SJCRH30 (cell line): Measurements from ENCODE around the gene GPR152. TPM values are rescaled to one million over a fixed set of nuclear protein-coding genes. Genes with fewer than 3 reads are reported as not detected.

Experiments
- DNase-seq, 2 experiments: peaks; one replicate each; pipeline ENCODE4 v3.0.0-alpha.2; 2015 to 2020
- H3K27ac ChIP-seq: fragments of 250-450 bp; sonication (Bioruptor Pico); 2 replicates; pipeline ENCODE4 v1.5.1; 2020; ENCODE audit warnings: mild to moderate bottlenecking, moderate library complexity
- H3K27me3 ChIP-seq: fragments of 250-450 bp; sonication (Bioruptor Pico); 2 replicates; pipeline ENCODE4 v1.5.1; 2020; ENCODE audit warnings: mild to moderate bottlenecking, moderate library complexity
- H3K36me3 ChIP-seq: fragments of 250-450 bp; sonication (Bioruptor Pico); 2 replicates; pipeline ENCODE4 v1.5.1; 2020; ENCODE audit warnings: mild to moderate bottlenecking, moderate library complexity
- H3K4me1 ChIP-seq: fragments of 250-450 bp; sonication (Bioruptor Pico); 2 replicates; pipeline ENCODE4 v1.5.1; 2020; ENCODE audit warnings: mild to moderate bottlenecking, moderate library complexity
- H3K4me3 ChIP-seq: fragments of 250-450 bp; sonication (Bioruptor Pico); 2 replicates; pipeline ENCODE4 v1.5.1; 2020; ENCODE audit warnings: mild to moderate bottlenecking, moderate library complexity
- H3K9me3 ChIP-seq: fragments of 250-450 bp; sonication (Bioruptor Pico); replicated peaks from 2 replicates; pipeline ENCODE4 v1.5.1; 2020; ENCODE audit warnings: mild to moderate bottlenecking, moderate library complexity
- total RNA-seq: library from RNA; depleted of rRNA; stranded (reverse); fragments of >200 nt; shearing (Covaris generic); gene quantifications from 2 replicates; pipeline ENCODE4 v1.2.3, GENCODE V29; 2014

The GPR152 gene
- total RNA-seq, 1 experiment from 2014 or later: not detected

GRCh38 chr11:67463680-67464410, 11.3 kb upstream of the GPR152 start:
- H3K36me3 ChIP-seq: no peaks in the 10 kb centered on the region
- H3K27me3 ChIP-seq: no peaks in the 10 kb centered on the region
- no peak overlapping the region for H3K4me3 ChIP-seq
- no peak for DNase-seq
- H3K27ac ChIP-seq: no peak overlapping the region
- no peaks in the 10 kb centered on the region for H3K4me1 ChIP-seq
- no peaks in the 10 kb centered on the region for H3K9me3 ChIP-seq

DNA sequence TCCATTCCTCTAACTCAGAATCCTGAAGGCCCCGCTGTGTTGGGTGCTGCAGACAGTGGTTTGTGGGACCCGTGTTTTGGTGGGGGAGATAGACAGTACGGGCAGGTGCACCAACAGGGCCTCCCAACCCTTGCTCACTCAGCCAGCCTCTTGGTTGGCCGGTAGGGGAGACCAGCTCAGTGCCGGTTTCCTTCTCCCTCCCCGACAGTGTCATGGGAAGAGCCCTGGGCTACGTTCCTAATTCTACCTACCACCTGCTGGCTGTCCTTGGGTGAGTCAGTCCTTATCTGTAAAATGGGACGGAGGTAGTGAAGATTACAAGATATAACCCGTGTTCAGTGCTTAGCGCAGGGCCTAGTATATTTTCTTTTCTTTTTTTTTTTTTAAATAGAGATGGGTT, 10.7 kb upstream of the GPR152 start:
- Histone ChIP-seq H3K36me3 (no peaks in the 10 kb centered on the region), H3K9me3 (no peaks in the 10 kb centered on the region), H3K4me3 (no peak overlapping the region), H3K27me3 (no peaks in the 10 kb centered on the region), H3K4me1 (no peaks in the 10 kb centered on the region), H3K27ac (no peak overlapping the region)
- DNase-seq: no peak

DNA sequence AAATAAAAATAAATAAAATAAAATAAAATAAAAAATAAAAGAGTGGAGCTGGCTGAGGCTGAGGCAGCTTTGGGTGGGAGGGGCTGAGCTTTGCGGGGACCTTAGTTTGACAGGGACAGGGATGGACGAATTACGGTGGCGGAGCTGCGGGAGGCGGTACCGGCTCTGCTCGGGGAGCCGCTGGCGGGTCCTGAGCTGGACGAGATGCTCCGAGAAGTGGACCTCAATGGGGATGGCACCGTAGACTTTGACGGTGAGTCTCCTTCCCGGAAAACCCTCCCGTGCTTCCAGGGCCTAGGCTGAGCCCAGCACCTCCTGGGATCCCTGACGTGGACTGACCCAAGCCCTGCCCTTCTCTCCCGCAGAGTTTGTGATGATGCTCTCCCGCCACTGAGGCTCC, 5.7 kb upstream of the GPR152 start:
- H3K36me3 ChIP-seq: no peaks in the 10 kb centered on the region
- H3K27me3 ChIP-seq: no peaks in the 10 kb centered on the region
- DNase-seq: no peak
- H3K4me3 ChIP-seq: no peak overlapping the region
- H3K4me1 ChIP-seq: no peaks in the 10 kb centered on the region
- no peak overlapping the region for H3K27ac ChIP-seq
- H3K9me3 ChIP-seq: no peaks in the 10 kb centered on the region

DNA sequence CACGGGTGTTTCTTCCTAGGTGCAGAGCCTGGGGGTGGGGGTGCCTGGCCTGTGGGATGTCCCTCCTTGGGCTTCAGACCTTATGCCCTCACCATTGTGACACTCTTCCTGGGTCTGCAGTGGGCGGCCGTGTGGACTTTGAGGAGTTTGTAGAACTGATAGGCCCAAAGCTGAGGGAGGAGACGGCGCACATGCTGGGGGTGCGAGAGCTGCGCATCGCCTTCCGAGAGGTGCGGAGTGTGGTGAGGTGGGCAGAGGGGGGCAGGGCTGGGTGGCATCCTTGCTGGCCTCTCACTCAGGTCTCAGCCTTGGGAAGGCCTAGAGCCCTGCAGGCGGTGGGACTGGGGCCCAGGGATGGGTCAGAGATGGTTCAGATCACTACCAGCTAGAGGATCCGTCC, 4.9 kb upstream of the GPR152 start:
- H3K4me1 ChIP-seq: no peaks in the 10 kb centered on the region
- H3K36me3 ChIP-seq: no peaks in the 10 kb centered on the region
- no peaks in the 10 kb centered on the region for H3K9me3 ChIP-seq
- no peaks in the 10 kb centered on the region for H3K27me3 ChIP-seq
- DNase-seq: no peak
- H3K4me3 ChIP-seq: no peak overlapping the region
- H3K27ac ChIP-seq: no peak overlapping the region

GRCh38 chr11:67456068-67456705, 3.7 kb upstream of the GPR152 start:
- no peaks in the 10 kb centered on the region for H3K27me3 ChIP-seq
- no peak overlapping the region for H3K27ac ChIP-seq
- no peak overlapping the region for H3K4me3 ChIP-seq
- no peaks in the 10 kb centered on the region for H3K9me3 ChIP-seq
- no peaks in the 10 kb centered on the region for H3K4me1 ChIP-seq
- no peak for DNase-seq
- no peaks in the 10 kb centered on the region for H3K36me3 ChIP-seq

DNA sequence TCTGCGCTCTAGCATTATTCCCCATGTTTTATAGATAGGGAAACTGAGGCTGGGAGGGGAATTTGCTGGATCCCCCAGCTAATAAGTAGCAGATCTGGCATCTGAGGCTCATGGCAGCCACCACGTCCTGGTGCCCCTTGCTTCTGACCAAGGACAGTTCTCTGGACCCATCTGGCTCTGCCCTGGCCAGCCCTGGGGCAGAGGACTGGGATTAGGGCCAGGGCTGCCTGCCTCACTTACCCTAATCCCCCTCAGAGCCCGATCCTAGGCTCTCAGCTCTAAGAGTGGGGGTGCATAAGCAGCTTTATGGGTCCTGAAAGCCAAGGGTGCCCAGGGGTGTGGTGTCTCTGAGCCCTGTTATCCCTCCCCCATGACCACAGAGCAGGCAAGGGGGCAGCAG, 2.5 kb upstream of the GPR152 start, which contains the start of gene CABP4:
Gene CABP4, plus strand, starts transcription at position 301 of the 400 bp plus-strand sequence. Its CDS starts 70 bp downstream, at position 371.
- H3K4me3 ChIP-seq: no peak within 1 kb of the TSS
- DNase-seq: no peak
- H3K36me3 ChIP-seq: no peaks in the 10 kb centered on the region
- H3K4me1 ChIP-seq: no peaks in the 10 kb centered on the region
- H3K27ac ChIP-seq: no peak within 1 kb of the TSS
- no peaks in the 10 kb centered on the region for H3K27me3 ChIP-seq
- H3K9me3 ChIP-seq: no peaks in the 10 kb centered on the region

- H3K27ac ChIP-seq: no peak overlapping the region
- no peaks in the 10 kb centered on the region for H3K27me3 ChIP-seq
- no peaks in the 10 kb centered on the region for H3K4me1 ChIP-seq
- H3K9me3 ChIP-seq: no peaks in the 10 kb centered on the region
- H3K4me3 ChIP-seq: no peak overlapping the region
- DNase-seq: no peak
- H3K36me3 ChIP-seq: no peaks in the 10 kb centered on the region
Measured at GRCh38 chr11:67453816-67454732, 1.5 kb upstream of the GPR152 start.

- no peak overlapping the region for H3K4me3 ChIP-seq
- H3K27me3 ChIP-seq: no peaks in the 10 kb centered on the region
- no peaks in the 10 kb centered on the region for H3K36me3 ChIP-seq
- no peak for DNase-seq
- no peaks in the 10 kb centered on the region for H3K4me1 ChIP-seq
- no peaks in the 10 kb centered on the region for H3K9me3 ChIP-seq
- H3K27ac ChIP-seq: no peak overlapping the region
Measured at GRCh38 chr11:67451658-67451976, 912 bp downstream of the GPR152 start.

- Histone ChIP-seq H3K27ac (no peak overlapping the region), H3K4me3 (no peak overlapping the region), H3K9me3 (no peaks in the 10 kb centered on the region), H3K27me3 (no peaks in the 10 kb centered on the region), H3K36me3 (no peaks in the 10 kb centered on the region), H3K4me1 (no peaks in the 10 kb centered on the region)
- no peak for DNase-seq
Measured at GRCh38 chr11:67450796-67451657, 1.5 kb downstream of the GPR152 start.

- Histone ChIP-seq H3K4me1 (peaks cover 4% of the 10 kb centered on the region; the same call in 1 of the 2 replicates), H3K4me3 (no peak overlapping the region), H3K9me3 (no peaks in the 10 kb centered on the region), H3K36me3 (no peaks in the 10 kb centered on the region), H3K27me3 (no peaks in the 10 kb centered on the region), H3K27ac (no peak overlapping the region)
- DNase-seq: no peak
Measured at GRCh38 chr11:67449116-67449844, 3.2 kb downstream of the GPR152 start.

DNA sequence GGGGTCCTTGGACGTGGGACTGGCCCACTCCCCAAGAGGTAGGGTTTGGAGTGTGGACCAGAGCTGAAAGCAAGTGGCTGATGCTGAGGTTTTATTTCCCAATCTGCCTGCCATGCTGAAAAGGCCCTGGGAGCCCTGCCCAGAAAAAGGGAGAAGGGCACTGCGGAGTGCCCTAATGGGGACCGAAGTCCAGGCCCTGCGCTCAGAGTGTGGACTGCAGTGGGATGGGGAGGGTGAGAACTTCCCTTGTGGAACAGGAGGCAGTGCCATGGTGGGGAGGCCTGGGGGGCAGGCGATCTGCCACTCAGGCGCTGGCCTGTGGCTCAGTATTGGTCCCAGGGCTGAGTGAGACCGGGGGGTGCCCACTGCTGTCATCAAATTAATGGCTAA, 4.3 kb downstream of the GPR152 start:
- H3K27ac ChIP-seq: no peak overlapping the region
- DNase-seq: no peak
- no peaks in the 10 kb centered on the region for H3K9me3 ChIP-seq
- no peaks in the 10 kb centered on the region for H3K36me3 ChIP-seq
- H3K4me1 ChIP-seq: peaks cover 6% of the 10 kb centered on the region; the same call in 1 of the 2 replicates
- H3K27me3 ChIP-seq: no peaks in the 10 kb centered on the region
- H3K4me3 ChIP-seq: no peak overlapping the region

DNA sequence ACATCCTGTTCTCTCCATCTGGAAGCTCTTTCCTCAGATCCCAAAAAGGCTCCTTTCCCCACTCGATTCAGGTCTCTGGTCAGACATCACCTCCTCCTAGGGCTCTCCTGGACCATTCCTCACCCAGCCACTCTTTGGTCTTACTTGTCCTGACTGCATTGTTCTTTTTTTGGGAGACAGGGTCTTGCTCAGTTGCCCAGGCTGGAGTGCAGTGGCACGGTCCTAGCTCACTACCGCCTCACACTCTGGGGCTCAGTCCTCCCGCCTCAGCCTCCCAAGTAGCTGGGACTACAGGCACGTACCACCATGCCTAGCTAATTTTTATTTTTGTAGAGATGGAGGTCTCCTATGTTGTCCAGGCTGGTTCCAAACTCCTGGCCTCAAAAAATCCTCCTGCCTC, 7.0 kb downstream of the GPR152 start:
- no peaks in the 10 kb centered on the region for H3K36me3 ChIP-seq
- H3K4me3 ChIP-seq: no peak overlapping the region
- peaks cover 6% of the 10 kb centered on the region; the same call in 1 of the 2 replicates for H3K4me1 ChIP-seq
- no peak overlapping the region for H3K27ac ChIP-seq
- H3K27me3 ChIP-seq: no peaks in the 10 kb centered on the region
- no peaks in the 10 kb centered on the region for H3K9me3 ChIP-seq
- DNase-seq: no peak

DNA sequence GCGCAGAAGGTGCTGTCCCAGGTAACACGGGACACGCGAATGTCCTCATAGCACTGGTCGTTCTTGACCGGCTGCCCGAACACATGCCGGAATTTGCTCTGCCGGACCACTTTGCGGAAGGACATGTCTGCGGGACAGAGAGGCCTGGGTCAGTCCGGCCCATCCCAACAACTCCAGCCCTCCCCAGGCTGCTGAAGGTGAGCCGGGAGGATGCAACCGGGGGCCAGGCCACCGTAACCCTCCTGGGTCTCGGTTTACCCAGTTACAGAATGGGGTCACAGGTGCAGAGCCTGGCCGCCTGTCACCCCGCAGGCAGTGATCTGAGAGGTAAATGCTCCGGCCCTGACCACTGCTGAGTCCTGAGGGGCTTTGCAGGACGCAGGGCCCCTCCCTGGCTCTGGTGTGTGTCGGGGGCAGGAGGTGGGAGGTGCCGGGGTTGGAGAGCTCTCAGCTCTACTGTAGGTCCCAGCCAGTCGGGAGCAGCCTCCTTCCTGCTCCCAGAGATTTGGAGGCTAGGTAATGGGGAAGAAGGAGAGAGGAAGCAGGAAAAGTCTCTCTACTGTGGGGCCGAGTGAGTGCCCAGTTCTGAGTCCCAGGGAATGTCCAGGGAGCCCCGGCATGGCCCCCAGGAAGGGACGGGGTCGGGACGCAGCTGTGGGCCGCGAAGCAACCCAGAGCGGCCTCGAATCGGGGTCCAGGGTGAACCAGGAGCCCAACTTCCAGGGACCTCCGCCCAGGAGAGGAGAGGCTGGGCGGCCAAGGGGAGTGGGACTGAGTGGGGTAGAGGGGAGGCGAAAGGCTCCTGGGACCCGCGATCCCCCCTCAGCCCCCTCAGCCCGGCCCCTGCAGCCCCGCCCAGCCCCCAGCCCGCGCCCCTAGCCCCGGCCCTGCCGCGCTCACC, 9.8 kb downstream of the GPR152 start:
- no peaks in the 10 kb centered on the region for H3K9me3 ChIP-seq
- DNase-seq: no peak
- peaks cover 6% of the 10 kb centered on the region; the same call in 1 of the 2 replicates for H3K4me1 ChIP-seq
- H3K36me3 ChIP-seq: no peaks in the 10 kb centered on the region
- no peaks in the 10 kb centered on the region for H3K27me3 ChIP-seq
- peak overlapping the region; percentile 71 for H3K4me3 ChIP-seq
- peak overlapping the region; percentile 33; the same call in 1 of the 2 replicates for H3K27ac ChIP-seq
